Upper lobe of left lung (tissue), 6 donors: ENCODE results near the gene TFAP2A. TPM values are rescaled to one million over a fixed set of nuclear protein-coding genes. Genes with fewer than 3 reads are reported as not detected.

ENCODE experiments used
- ATAC-seq, 2 donors: fragments of 200-7000 bp; cut with Tn5 transposase; one replicate each; pipeline ENCODE4 v1.9.1; 2022; ENCODE audit warnings: mild to moderate bottlenecking in 2 of 2, moderate library complexity in 2 of 2; ENCODE audit not compliant: low FRiP score in 2 of 2
- DNase-seq, 2 donors: peaks; one replicate each; pipeline ENCODE4 v3.0.0-alpha.2; 2019 to 2020
- H3K27ac ChIP-seq, 4 donors: fragments of 200-600 bp; sonication (generic); one replicate each; pipeline ENCODE4 v1.5.1; 2016 to 2019
- H3K27me3 ChIP-seq, 4 donors: fragments of 200-600 bp; sonication (generic); one replicate each; pipeline ENCODE4 v1.5.1; 2017 to 2019
- H3K36me3 ChIP-seq, 4 donors: fragments of 200-600 bp; sonication (generic); one replicate each; pipeline ENCODE4 v1.5.1; 2016 to 2019
- H3K4me1 ChIP-seq, 4 donors: fragments of 200-600 bp; sonication (generic); one replicate each; pipeline ENCODE4 v1.5.1; 2018 to 2019
- H3K4me3 ChIP-seq, 4 donors: fragments of 200-600 bp; sonication (generic); one replicate each; pipeline ENCODE4 v1.5.1; 2017 to 2019; ENCODE audit warnings: mild to moderate bottlenecking in 2 of 4, moderate library complexity in 1 of 4
- H3K9me3 ChIP-seq, 4 donors: fragments of 200-600 bp; sonication (generic); one replicate each; pipeline ENCODE4 v1.5.1; 2018 to 2019
- CTCF ChIP-seq, 6 experiments: fragments of 450-650 bp in 4 of 6; fragments of 200-600 bp in 2 of 6; sonication (generic) in 2 of 6; IDR thresholded peaks; one replicate each; pipeline ENCODE4 v1.5.1; 2016 to 2019; ENCODE audit warnings: antibody characterized with exemption in 6 of 6
- EP300 ChIP-seq, 4 donors: sonication (generic); formaldehyde crosslinking; IDR thresholded peaks; one replicate each; pipeline ENCODE4 v1.5.1; 2017; ENCODE audit warnings: antibody characterized with exemption in 4 of 4, control low read depth in 2 of 4
- POLR2A ChIP-seq, 4 donors: fragments of 450-650 bp; IDR thresholded peaks; one replicate each; pipeline ENCODE4 v1.5.1; 2016 to 2017; ENCODE audit warnings: antibody characterized with exemption in 4 of 4, mild to moderate bottlenecking in 2 of 4
- POLR2AphosphoS5 ChIP-seq, 2 donors: sonication (generic); formaldehyde crosslinking; IDR thresholded peaks; one replicate each; pipeline ENCODE4 v1.5.1; 2017; ENCODE audit warnings: antibody characterized with exemption in 2 of 2
- WGBS, 2 donors: methylation state at CpG; one replicate each; pipeline ENCODE4 v1.1.5; 2017 to 2018; 5-methylcytosine and 5-hydroxymethylcytosine counted together
- total RNA-seq, 6 donors: library from RNA; depleted of rRNA in 4 of 6; stranded (reverse); fragments of >200 nt in 4 of 6; gene quantifications; one replicate each; pipeline versions ENCODE4 v1.1.0 to v1.2.1, GENCODE V29; 2016 to 2021
- donor health status: DM: no; HTN: no; CAD: no; lungs with moderate emphysema.
- donor health status: DM: no; HTN: yes; CAD: no; lungs with severe emphysema.

The TFAP2A gene
- total RNA-seq, 6 donors from 2014 or later = 0.69 to 7.8 (median 1.1) TPM; not detected in 1

DNA sequence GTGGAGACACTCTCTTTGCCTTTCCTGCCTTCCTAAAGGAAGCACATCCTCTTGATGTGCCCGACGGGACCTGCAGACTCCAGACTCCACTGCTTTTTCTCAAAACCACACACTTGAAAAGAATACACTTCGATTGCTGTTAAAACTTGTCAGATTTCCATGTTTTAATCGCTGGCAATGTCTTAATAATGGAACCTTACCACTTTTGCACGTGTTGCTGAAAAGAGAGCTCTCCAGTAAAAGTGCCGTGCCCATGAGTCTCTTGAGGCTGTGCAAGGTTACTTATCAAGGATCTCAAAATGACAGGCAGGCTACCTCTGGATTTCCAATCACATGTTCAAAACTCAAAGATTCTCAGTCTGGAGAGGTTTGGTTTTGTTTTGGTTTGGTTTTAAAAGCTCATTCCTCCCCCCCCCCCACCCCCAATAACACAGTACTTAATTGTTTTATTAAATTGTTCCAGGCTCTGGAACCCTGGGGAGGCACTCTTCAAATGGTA is 12.0 kb upstream of the TFAP2A start:
- TF ChIP-seq POLR2AphosphoS5 (IDR thresholded peaks at IDR 0.05) (no peak), EP300 (IDR thresholded peaks at IDR 0.05) (no peak), CTCF (IDR thresholded peaks at IDR 0.05) (no peak), POLR2A (IDR thresholded peaks at IDR 0.05) (no peak)
- Histone ChIP-seq H3K27me3 (peaks cover 0 to 48% (median 21%) of the 10 kb centered on the region in 4 donors), H3K9me3 (no peaks in the 10 kb centered on the region), H3K36me3 (no peaks in the 10 kb centered on the region), H3K4me1 (peaks cover 11 to 25% (median 17%) of the 10 kb centered on the region in 4 donors), H3K27ac (no peak overlapping the region), H3K4me3 (peak overlapping the region in 3 of 4 donors; percentile 40 to 58 (median 46))
- DNase-seq (no peak), ATAC-seq (no peak)
- 14 to 18% methylated on average over 6 of the region's 6 CpGs for WGBS, 2 donors

DNA sequence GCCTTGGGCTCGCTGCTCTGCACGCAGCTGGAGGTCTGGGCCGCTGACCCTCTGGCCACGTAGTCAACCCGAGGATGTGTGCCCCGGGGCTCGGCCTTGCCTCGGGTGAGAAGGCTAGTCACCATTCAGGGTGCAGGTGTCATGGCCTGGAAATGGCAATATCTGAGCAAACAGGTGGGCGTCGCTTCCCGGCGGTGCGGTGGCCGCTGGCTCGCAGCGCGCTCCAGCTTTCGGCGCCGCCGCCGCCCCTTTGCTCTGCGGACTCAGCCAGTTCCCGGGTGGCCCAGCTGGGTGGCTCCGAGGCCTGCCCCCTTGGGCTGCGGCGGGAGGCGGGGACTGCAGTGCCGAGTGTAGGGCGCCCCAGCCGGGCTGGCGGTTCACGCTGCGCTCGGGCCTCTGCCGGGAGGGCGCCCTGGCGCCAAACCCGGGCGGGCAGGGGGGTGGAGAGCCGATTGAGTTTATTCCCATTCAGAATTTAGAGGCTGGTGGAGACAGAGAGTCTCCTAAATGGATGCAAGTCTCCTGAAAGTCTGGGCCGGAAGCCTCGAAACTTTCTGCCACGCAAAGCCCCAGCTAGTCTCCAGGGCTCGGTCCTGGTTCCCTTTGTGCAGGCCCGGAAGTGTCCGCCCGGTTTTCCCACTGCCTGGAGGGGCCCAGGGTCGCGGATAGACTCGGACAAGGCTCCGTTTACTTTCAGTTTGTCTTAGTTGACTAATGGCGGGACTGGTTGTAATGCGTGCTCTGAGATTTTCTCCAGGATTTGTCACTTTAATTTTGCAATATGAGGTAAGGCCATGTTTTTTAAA is 11.3 kb upstream of the TFAP2A start:
- no peak overlapping the region for H3K27ac ChIP-seq
- ATAC-seq (peak; percentile 64 to 70), DNase-seq (peak in 1 of 2 donors; percentile 90)
- 1 to 3% methylated on average over 15 to 36 of the region's 54 CpGs for WGBS, 2 donors
- H3K4me1 ChIP-seq = peaks cover 11 to 25% (median 17%) of the 10 kb centered on the region in 4 donors
- peaks cover 0 to 54% (median 24%) of the 10 kb centered on the region in 4 donors for H3K27me3 ChIP-seq
- H3K9me3 ChIP-seq = no peaks in the 10 kb centered on the region
- peak overlapping the region; percentile 23 to 58 (median 43) for H3K4me3 ChIP-seq
- no peak for TF ChIP-seq POLR2AphosphoS5 (IDR thresholded peaks at IDR 0.05)
- peak in 2 of 6 experiments; percentile 6 to 17 for TF ChIP-seq CTCF (IDR thresholded peaks at IDR 0.05)
- H3K36me3 ChIP-seq = no peaks in the 10 kb centered on the region

GRCh38 chr6:10425176-10425974 is 10.5 kb upstream of the TFAP2A start:
- no peak for ATAC-seq
- Histone ChIP-seq H3K4me1 (peaks cover 11 to 28% (median 17%) of the 10 kb centered on the region in 4 donors), H3K4me3 (peak overlapping the region in 3 of 4 donors; percentile 40 to 58 (median 46)), H3K27me3 (peaks cover 0 to 62% (median 31%) of the 10 kb centered on the region in 4 donors), H3K36me3 (no peaks in the 10 kb centered on the region), H3K9me3 (no peaks in the 10 kb centered on the region), H3K27ac (no peak overlapping the region)
- TF ChIP-seq POLR2AphosphoS5 (IDR thresholded peaks at IDR 0.05) (no peak), CTCF (IDR thresholded peaks at IDR 0.05) (no peak), EP300 (IDR thresholded peaks at IDR 0.05) (no peak), POLR2A (IDR thresholded peaks at IDR 0.05) (no peak)
- no peak for DNase-seq
- WGBS, 2 donors = 11 to 13% methylated on average over 30 to 33 of the region's 35 CpGs

DNA sequence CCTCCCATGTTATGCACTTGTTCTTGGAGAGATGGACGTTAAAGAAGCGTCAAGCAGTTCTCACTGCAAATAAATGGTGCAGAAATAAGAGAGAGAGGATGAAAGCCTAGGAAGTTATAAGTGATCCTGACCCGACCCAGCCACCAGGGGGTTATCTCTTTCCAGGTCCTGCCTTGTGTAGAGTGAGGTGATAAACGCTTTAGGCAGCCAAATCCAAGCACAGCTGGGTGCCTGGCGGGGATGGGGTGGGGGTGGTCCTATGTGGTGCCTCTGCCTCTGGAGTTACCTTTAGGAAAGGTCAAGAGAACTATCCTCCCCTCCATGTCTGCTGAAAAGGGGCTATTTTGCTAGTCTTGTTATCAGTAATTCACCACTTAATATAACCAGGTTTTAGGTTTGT is 9.2 kb upstream of the TFAP2A start:
- peaks cover 11 to 34% (median 17%) of the 10 kb centered on the region in 4 donors for H3K4me1 ChIP-seq
- H3K27ac ChIP-seq = no peak overlapping the region
- no peak for ATAC-seq
- peaks cover 0 to 75% (median 42%) of the 10 kb centered on the region in 4 donors for H3K27me3 ChIP-seq
- no peaks in the 10 kb centered on the region for H3K36me3 ChIP-seq
- no peak for TF ChIP-seq EP300 (IDR thresholded peaks at IDR 0.05)
- TF ChIP-seq POLR2A (IDR thresholded peaks at IDR 0.05) = no peak
- TF ChIP-seq CTCF (IDR thresholded peaks at IDR 0.05) = no peak
- TF ChIP-seq POLR2AphosphoS5 (IDR thresholded peaks at IDR 0.05) = no peak
- no peaks in the 10 kb centered on the region for H3K9me3 ChIP-seq
- H3K4me3 ChIP-seq = no peak overlapping the region
- no peak for DNase-seq
- 1 to 15% methylated on average over 5 of the region's 5 CpGs for WGBS, 2 donors
